LNCaP clone FGC (cell line): ENCODE results near the gene ITPKB.
A peak's percentile ranks its signal among the peaks of the same experiment; 100 is the strongest.

Experiments
- DNase-seq: peaks from one replicate; pipeline ENCODE4 v3.0.0-alpha.2; 2011; ENCODE audit warnings: low read depth
- H3K4me3 ChIP-seq: 2 replicates; pipeline ENCODE4 v1.5.1; 2011; ENCODE audit warnings: mild to moderate bottlenecking, low read depth, low read length, control low read depth
- CTCF ChIP-seq: IDR thresholded peaks from 2 replicates; pipeline ENCODE4 v1.5.1; 2012; ENCODE audit warnings: mild to moderate bottlenecking; ENCODE audit not compliant: control insufficient read depth, insufficient read depth; ENCODE audit errors: extremely low read depth

The ITPKB gene

DNA sequence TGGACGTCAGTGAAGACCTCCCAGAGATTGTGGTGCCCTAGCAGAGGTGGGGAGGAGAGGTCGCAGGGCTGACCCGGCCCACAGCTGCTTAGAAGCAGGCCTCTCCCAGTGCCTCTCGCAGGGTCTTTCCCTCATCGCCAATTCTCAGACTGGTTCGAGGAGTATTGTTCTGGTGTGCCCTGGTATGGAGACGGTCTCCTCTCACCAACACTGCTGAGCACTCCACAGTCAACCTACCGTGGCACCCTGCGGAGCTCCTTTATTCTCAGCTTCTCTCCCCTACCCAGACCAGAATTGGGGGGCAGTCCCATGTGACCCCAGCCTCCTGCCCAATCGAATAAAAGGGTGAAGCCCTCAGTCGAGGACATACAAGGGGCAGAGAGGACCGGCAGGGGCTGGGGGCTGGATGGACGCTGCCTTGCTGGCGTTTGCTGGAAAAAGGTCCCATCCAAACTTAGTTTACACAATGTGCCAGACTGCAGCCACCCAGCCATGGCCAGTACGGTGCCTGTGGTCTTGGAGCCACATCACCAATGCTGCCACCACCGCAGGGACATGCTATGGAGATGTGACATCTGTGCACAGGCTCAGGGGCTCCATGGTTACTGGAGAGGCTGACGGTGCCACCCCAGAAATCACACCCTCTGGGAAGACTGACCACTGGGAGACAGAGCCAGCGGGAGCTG lies 109.7 kb downstream of the ITPKB start:
- no peak for TF ChIP-seq CTCF
- DNase-seq, result no peak
- no peak overlapping the region for H3K4me3 ChIP-seq

GRCh38 chr1:226628612-226629155 lies 110.4 kb downstream of the ITPKB start:
- H3K4me3 ChIP-seq, result no peak overlapping the region
- TF ChIP-seq CTCF, result no peak
- DNase-seq, result no peak

DNA sequence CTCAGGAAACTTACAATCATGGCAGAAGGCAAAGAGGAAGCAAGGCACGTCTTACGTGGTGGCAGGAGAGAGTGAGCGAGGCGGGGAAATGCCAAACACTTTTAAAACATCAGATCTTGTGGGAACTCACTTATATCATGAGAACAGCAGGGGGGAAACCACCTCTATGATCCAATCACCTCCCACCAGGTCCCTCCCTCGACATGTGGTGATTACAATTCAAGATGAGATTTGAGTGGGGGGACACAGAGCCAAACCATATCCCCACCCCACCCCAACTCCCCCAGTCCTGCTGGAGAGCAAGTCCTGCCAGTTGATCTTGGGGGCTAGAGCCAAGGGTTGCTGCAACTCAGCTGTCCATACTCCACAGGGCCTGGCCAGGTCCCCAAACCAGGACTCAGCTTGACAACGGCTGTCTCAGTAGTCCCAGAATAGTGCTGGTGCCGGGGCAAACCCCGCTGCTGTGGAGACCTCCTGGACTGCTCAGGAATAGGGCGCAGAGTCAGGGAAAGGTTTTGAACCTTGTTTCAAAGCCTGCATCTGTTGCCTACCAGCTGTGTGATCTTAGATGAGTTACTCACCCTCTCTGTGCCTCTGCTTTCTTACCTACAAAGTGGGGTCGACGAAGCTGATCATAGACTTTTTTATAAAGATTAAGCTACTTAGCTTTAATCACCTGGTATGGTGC lies 111.0 kb downstream of the ITPKB start:
- no peak for TF ChIP-seq CTCF
- no peak for DNase-seq
- H3K4me3 ChIP-seq, result no peak overlapping the region

- TF ChIP-seq CTCF, result no peak
- DNase-seq, result no peak
Measured at GRCh38 chr1:226627050-226627755, 111.9 kb downstream of the ITPKB start.

DNA sequence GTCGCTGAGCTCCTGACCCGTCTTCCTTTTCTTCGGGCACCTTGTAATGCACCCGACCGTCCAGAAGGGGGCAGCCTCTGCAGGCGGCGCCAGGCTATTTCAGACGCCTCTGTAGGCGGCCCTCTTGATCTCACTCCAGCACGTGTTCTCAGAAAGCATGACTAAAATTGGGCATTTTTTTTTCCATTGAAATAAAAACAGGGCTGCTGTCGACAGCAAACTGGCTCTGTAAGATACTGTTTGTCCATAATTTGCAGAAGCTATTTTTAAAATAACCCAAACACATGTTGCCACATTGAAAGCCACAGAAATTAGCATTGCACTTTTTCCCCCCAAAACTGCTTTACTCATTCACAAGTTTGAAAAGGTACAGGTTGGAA lies 112.5 kb downstream of the ITPKB start:
- DNase-seq, result no peak
- no peak overlapping the region for H3K4me3 ChIP-seq

More at GRCh38 chr1:226627050-226627755, 111.9 kb downstream of the ITPKB start:
- no peak overlapping the region for H3K4me3 ChIP-seq

More for the DNA sequence above, 112.5 kb downstream of the ITPKB start:
- peak; percentile 91 for TF ChIP-seq CTCF
